Smooth muscle cell (in vitro differentiated cells): ENCODE data around the gene MEGF10. TPM values are rescaled to one million over a fixed set of nuclear protein-coding genes. Genes with fewer than 3 reads are reported as not detected.

ENCODE experiments used
- DNase-seq: peaks from one replicate; lab custom pipeline; 2025; ENCODE audit not compliant: unreplicated experiment; lab: John Stamatoyannopoulos, UW
- H2AFZ ChIP-seq: fragments of 200-600 bp; sonication (generic); 2 replicates; pipeline ENCODE4 v1.6.0; 2016; ENCODE audit warnings: antibody characterized with exemption, low read depth, mild to moderate bottlenecking
- H3F3A ChIP-seq: fragments of 200-600 bp; sonication (generic); 2 replicates; pipeline ENCODE4 v1.6.0; 2017; ENCODE audit warnings: antibody characterized with exemption, low read depth
- H3K27ac ChIP-seq: fragments of 200-600 bp; sonication (generic); 2 replicates; pipeline ENCODE4 v1.5.1; 2016; ENCODE audit warnings: low read depth, mild to moderate bottlenecking
- H3K27me3 ChIP-seq: fragments of 200-600 bp; sonication (generic); 2 replicates; pipeline ENCODE4 v1.6.1; 2016; ENCODE audit warnings: low read depth, mild to moderate bottlenecking
- H3K36me3 ChIP-seq: fragments of 200-600 bp; sonication (generic); 2 replicates; pipeline ENCODE4 v1.5.1; 2016; ENCODE audit warnings: low read depth
- H3K4me1 ChIP-seq: fragments of 200-600 bp; sonication (generic); 2 replicates; pipeline ENCODE4 v1.5.1; 2016; ENCODE audit warnings: low read depth
- H3K4me2 ChIP-seq: fragments of 200-600 bp; sonication (generic); 2 replicates; pipeline ENCODE4 v1.6.0; 2016; ENCODE audit warnings: mild to moderate bottlenecking
- H3K4me3 ChIP-seq: fragments of 200-600 bp; sonication (generic); 2 replicates; pipeline ENCODE4 v1.5.1; 2016; ENCODE audit warnings: mild to moderate bottlenecking
- H3K79me2 ChIP-seq: fragments of 200-600 bp; sonication (generic); 2 replicates; pipeline ENCODE4 v1.6.0; 2016; ENCODE audit warnings: low read depth, mild to moderate bottlenecking
- H3K9ac ChIP-seq: fragments of 200-600 bp; sonication (generic); 2 replicates; pipeline ENCODE4 v1.6.0; 2016; ENCODE audit warnings: low read depth
- H3K9me3 ChIP-seq: fragments of 200-600 bp; sonication (generic); replicated peaks from 2 replicates; pipeline ENCODE4 v1.5.1; 2016; ENCODE audit warnings: low read depth
- H4K20me1 ChIP-seq: fragments of 200-600 bp; sonication (generic); 2 replicates; pipeline ENCODE4 v1.6.0; 2016; ENCODE audit warnings: low read depth
- CTCF ChIP-seq: fragments of 200-600 bp; sonication (generic); IDR thresholded peaks from 2 replicates; pipeline ENCODE4 v1.5.1; 2017; ENCODE audit warnings: borderline replicate concordance, mild to moderate bottlenecking, antibody characterized with exemption; ENCODE audit not compliant: insufficient read depth, poor library complexity, severe bottlenecking
- WGBS: methylation state at CpG from one replicate; pipeline ENCODE4 v1.1.7; 2016; ENCODE audit warnings: low lambda C conversion rate; 5-methylcytosine and 5-hydroxymethylcytosine counted together
- polyA plus RNA-seq: library from polyadenylated mRNA; unstranded; fragments of >200 nt; fragmentation: Nextera tagmentation; extraction: Ambion mirVana; gene quantifications from 2 replicates; pipeline ENCODE4 v1.2.1, GENCODE V29; 2016
- total RNA-seq: library from RNA; depleted of rRNA; stranded (reverse); fragments of >200 nt; gene quantifications from 2 replicates; pipeline ENCODE4 v1.2.3, GENCODE V29; 2014

MEGF10 gene
- total and polyA plus RNA-seq, 2 experiments from 2014 or later, result 0.83 to 3.6 TPM

- Histone ChIP-seq H2AFZ (no peak overlapping the region), H3K9me3 (no peaks in the 10 kb centered on the region), H3K4me2 (no peak overlapping the region), H3K4me3 (no peak overlapping the region), H3K27me3 (no peaks in the 10 kb centered on the region), H3K9ac (no peak overlapping the region), H4K20me1 (no peaks in the 10 kb centered on the region), H3K27ac (no peak overlapping the region), H3K4me1 (peaks cover 3% of the 10 kb centered on the region), H3K36me3 (no peaks in the 10 kb centered on the region), H3K79me2 (no peaks in the 10 kb centered on the region), H3F3A (no peaks in the 10 kb centered on the region)
- no peak for DNase-seq
- 94% methylated on average over 5 of the region's 5 CpGs for WGBS
- no peak for TF ChIP-seq CTCF
These were observed 62.7 kb downstream of the MEGF10 start for GRCh38 chr5:127353327-127353726.

- no peaks in the 10 kb centered on the region for H3K9me3 ChIP-seq
- no peaks in the 10 kb centered on the region for H3K36me3 ChIP-seq
- no peak overlapping the region for H3K4me2 ChIP-seq
- no peak overlapping the region for H2AFZ ChIP-seq
- no peak overlapping the region for H3K27ac ChIP-seq
- 61% methylated on average over 4 of the region's 4 CpGs for WGBS
- no peaks in the 10 kb centered on the region for H3K27me3 ChIP-seq
- no peaks in the 10 kb centered on the region for H4K20me1 ChIP-seq
- TF ChIP-seq CTCF, result no peak
- no peaks in the 10 kb centered on the region for H3F3A ChIP-seq
- no peak overlapping the region for H3K4me3 ChIP-seq
- peaks cover 3% of the 10 kb centered on the region for H3K4me1 ChIP-seq
- no peak overlapping the region for H3K9ac ChIP-seq
- H3K79me2 ChIP-seq, result no peaks in the 10 kb centered on the region
- no peak for DNase-seq
These were observed 63.2 kb downstream of the MEGF10 start for GRCh38 chr5:127353796-127354195.

- 88% methylated on average over 7 of the region's 7 CpGs for WGBS
- Histone ChIP-seq H4K20me1 (no peaks in the 10 kb centered on the region), H3K9me3 (no peaks in the 10 kb centered on the region), H2AFZ (no peak overlapping the region), H3K4me2 (no peak overlapping the region), H3K4me3 (no peak overlapping the region), H3K27me3 (no peaks in the 10 kb centered on the region), H3K4me1 (peaks cover 3% of the 10 kb centered on the region), H3K9ac (no peak overlapping the region), H3K27ac (no peak overlapping the region), H3K79me2 (no peaks in the 10 kb centered on the region), H3F3A (no peaks in the 10 kb centered on the region), H3K36me3 (no peaks in the 10 kb centered on the region)
- DNase-seq, result no peak
- no peak for TF ChIP-seq CTCF
These were observed 64.7 kb downstream of the MEGF10 start for GRCh38 chr5:127355337-127355736.

GRCh38 chr5:127358284-127358683 is 67.7 kb downstream of the MEGF10 start:
- Histone ChIP-seq H3K36me3 (no peaks in the 10 kb centered on the region), H4K20me1 (no peaks in the 10 kb centered on the region), H3K27me3 (no peaks in the 10 kb centered on the region), H3K9ac (peak overlapping the region; percentile 18), H2AFZ (no peak overlapping the region), H3K4me1 (peaks cover 3% of the 10 kb centered on the region), H3K27ac (peak overlapping the region; percentile 86), H3K9me3 (no peaks in the 10 kb centered on the region), H3K4me3 (no peak overlapping the region), H3F3A (no peaks in the 10 kb centered on the region), H3K79me2 (no peaks in the 10 kb centered on the region), H3K4me2 (peak overlapping the region; percentile 48)
- no peak for DNase-seq
- 24% methylated on average over 2 of the region's 2 CpGs for WGBS
- no peak for TF ChIP-seq CTCF
